ENCODE data around the gene SHOC1.

GRCh38 chr9:111839987-111840386, 45.2 kb upstream of the SHOC1 start:
- TF ChIP-seq POLR2AphosphoS5 (IDR thresholded peaks at IDR 0.05), result no peak
- TF ChIP-seq, protein P1, sequence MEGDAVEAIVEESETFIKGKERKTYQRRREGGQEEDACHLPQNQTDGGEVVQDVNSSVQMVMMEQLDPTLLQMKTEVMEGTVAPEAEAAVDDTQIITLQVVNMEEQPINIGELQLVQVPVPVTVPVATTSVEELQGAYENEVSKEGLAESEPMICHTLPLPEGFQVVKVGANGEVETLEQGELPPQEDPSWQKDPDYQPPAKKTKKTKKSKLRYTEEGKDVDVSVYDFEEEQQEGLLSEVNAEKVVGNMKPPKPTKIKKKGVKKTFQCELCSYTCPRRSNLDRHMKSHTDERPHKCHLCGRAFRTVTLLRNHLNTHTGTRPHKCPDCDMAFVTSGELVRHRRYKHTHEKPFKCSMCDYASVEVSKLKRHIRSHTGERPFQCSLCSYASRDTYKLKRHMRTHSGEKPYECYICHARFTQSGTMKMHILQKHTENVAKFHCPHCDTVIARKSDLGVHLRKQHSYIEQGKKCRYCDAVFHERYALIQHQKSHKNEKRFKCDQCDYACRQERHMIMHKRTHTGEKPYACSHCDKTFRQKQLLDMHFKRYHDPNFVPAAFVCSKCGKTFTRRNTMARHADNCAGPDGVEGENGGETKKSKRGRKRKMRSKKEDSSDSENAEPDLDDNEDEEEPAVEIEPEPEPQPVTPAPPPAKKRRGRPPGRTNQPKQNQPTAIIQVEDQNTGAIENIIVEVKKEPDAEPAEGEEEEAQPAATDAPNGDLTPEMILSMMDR (IDR thresholded peaks at IDR 0.05), result no peak
- no peak for TF ChIP-seq POLR2A (IDR thresholded peaks at IDR 0.05)
- no peak for TF ChIP-seq EP300 (IDR thresholded peaks at IDR 0.05)
